B cell (primary cell): ENCODE data around the gene EXOC4.

Experiments used
- EZH2 ChIP-seq: IDR thresholded peaks from 2 replicates; pipeline ENCODE4 v1.6.1; 2012; ENCODE audit warnings: borderline replicate concordance, low read depth, mild to moderate bottlenecking, moderate library complexity, low read length; ENCODE audit not compliant: insufficient read depth, poor library complexity, severe bottlenecking
- TF ChIP-seq, protein P1 (sequence below): fragments of 200-600 bp; IDR thresholded peaks from one replicate; pipeline ENCODE4 v1.8.0; 2022; ENCODE audit warnings: antibody characterized with exemption, mild to moderate bottlenecking

GRCh38 chr7:133593561-133593960, 340.7 kb downstream of the EXOC4 start:
- TF ChIP-seq EZH2: no peak
- TF ChIP-seq, protein P1, sequence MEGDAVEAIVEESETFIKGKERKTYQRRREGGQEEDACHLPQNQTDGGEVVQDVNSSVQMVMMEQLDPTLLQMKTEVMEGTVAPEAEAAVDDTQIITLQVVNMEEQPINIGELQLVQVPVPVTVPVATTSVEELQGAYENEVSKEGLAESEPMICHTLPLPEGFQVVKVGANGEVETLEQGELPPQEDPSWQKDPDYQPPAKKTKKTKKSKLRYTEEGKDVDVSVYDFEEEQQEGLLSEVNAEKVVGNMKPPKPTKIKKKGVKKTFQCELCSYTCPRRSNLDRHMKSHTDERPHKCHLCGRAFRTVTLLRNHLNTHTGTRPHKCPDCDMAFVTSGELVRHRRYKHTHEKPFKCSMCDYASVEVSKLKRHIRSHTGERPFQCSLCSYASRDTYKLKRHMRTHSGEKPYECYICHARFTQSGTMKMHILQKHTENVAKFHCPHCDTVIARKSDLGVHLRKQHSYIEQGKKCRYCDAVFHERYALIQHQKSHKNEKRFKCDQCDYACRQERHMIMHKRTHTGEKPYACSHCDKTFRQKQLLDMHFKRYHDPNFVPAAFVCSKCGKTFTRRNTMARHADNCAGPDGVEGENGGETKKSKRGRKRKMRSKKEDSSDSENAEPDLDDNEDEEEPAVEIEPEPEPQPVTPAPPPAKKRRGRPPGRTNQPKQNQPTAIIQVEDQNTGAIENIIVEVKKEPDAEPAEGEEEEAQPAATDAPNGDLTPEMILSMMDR: no peak
